GM23338 (cell line): ENCODE data around the gene OVCH1. TPM values are rescaled to one million over a fixed set of nuclear protein-coding genes. Genes with fewer than 3 reads are reported as not detected.

Experiments used
- ATAC-seq: fragments of 200-7000 bp; cut with Tn5 transposase; 3 replicates; pipeline ENCODE4 v1.9.1; 2020
- DNase-seq: peaks from one replicate; pipeline ENCODE4 v3.0.0-alpha.2; 2015; ENCODE audit warnings: low spot score
- H2AFZ ChIP-seq: fragments of 200-600 bp; sonication (generic); 2 replicates; pipeline ENCODE4 v1.8.0; 2016; ENCODE audit warnings: antibody characterized with exemption, mild to moderate bottlenecking, moderate library complexity
- H3F3A ChIP-seq: fragments of 200-600 bp; sonication (generic); replicated peaks from 2 replicates; pipeline ENCODE4 v1.8.0; 2017; ENCODE audit warnings: antibody characterized with exemption, mixed run types, low read depth
- H3K27ac ChIP-seq: fragments of 200-600 bp; sonication (generic); 2 replicates; pipeline ENCODE4 v1.6.1; 2016; ENCODE audit warnings: low read depth
- H3K27me3 ChIP-seq: fragments of 200-600 bp; sonication (generic); 2 replicates; pipeline ENCODE4 v1.8.0; 2016; ENCODE audit warnings: mild to moderate bottlenecking, mixed run types, moderate library complexity; ENCODE audit not compliant: insufficient read depth
- H3K36me3 ChIP-seq: fragments of 200-600 bp; sonication (generic); 2 replicates; pipeline ENCODE4 v1.8.0; 2016; ENCODE audit warnings: mild to moderate bottlenecking; ENCODE audit not compliant: insufficient read depth
- H3K4me1 ChIP-seq: fragments of 200-600 bp; sonication (generic); 2 replicates; pipeline ENCODE4 v1.8.0; 2016; ENCODE audit warnings: mild to moderate bottlenecking, moderate library complexity; ENCODE audit not compliant: insufficient read depth
- H3K4me2 ChIP-seq: fragments of 200-600 bp; sonication (generic); 2 replicates; pipeline ENCODE4 v1.7.1; 2017; ENCODE audit warnings: mixed run types
- H3K4me3 ChIP-seq: fragments of 200-600 bp; sonication (generic); 2 replicates; pipeline ENCODE4 v1.6.1; 2016; ENCODE audit warnings: mixed run types
- H3K79me2 ChIP-seq: fragments of 200-600 bp; sonication (generic); replicated peaks from 2 replicates; pipeline ENCODE4 v1.8.0; 2017; ENCODE audit warnings: mild to moderate bottlenecking; ENCODE audit not compliant: insufficient read depth
- H3K9me2 ChIP-seq: fragments of 200-600 bp; sonication (generic); 2 replicates; pipeline ENCODE4 v1.8.0; 2017; ENCODE audit not compliant: insufficient read depth
- H4K20me1 ChIP-seq: fragments of 200-600 bp; sonication (generic); replicated peaks from 2 replicates; pipeline ENCODE4 v1.8.0; 2017; ENCODE audit warnings: mild to moderate bottlenecking; ENCODE audit not compliant: insufficient read depth
- H3K27ac Mint-ChIP-seq: 2 replicates; pipeline ENCODE4 v1.8.0; 2020; ENCODE audit warnings: inconsistent platforms, mild to moderate bottlenecking, moderate library complexity, mixed read lengths
- H3K27me3 Mint-ChIP-seq: 3 replicates; pipeline ENCODE4 v1.8.0; 2022; ENCODE audit warnings: low read depth, mild to moderate bottlenecking, moderate library complexity, mixed read lengths, inconsistent platforms; ENCODE audit not compliant: insufficient read depth, poor library complexity
- H3K36me3 Mint-ChIP-seq: 3 replicates; pipeline ENCODE4 v1.8.0; 2021; ENCODE audit warnings: low read depth, mild to moderate bottlenecking, inconsistent platforms, moderate library complexity, mixed read lengths
- H3K4me1 Mint-ChIP-seq: 3 replicates; pipeline ENCODE4 v1.8.0; 2020; ENCODE audit warnings: mild to moderate bottlenecking, inconsistent platforms, mixed read lengths
- H3K4me3 Mint-ChIP-seq: 3 replicates; pipeline ENCODE4 v1.8.0; 2021; ENCODE audit warnings: moderate library complexity, mild to moderate bottlenecking, inconsistent platforms, mixed read lengths
- H3K9me3 Mint-ChIP-seq: 3 replicates; pipeline ENCODE4 v1.8.0; 2020; ENCODE audit warnings: moderate library complexity, mild to moderate bottlenecking, inconsistent platforms, mixed read lengths
- ETS1 ChIP-seq: IDR thresholded peaks from 2 replicates; pipeline ENCODE4 v1.6.1; 2016; ENCODE audit warnings: antibody characterized with exemption
- EZH2phosphoT487 ChIP-seq: fragments of 200-600 bp; sonication (generic); IDR thresholded peaks from one replicate; pipeline ENCODE4 v1.8.1; 2018; ENCODE audit warnings: antibody characterized with exemption; ENCODE audit not compliant: unreplicated experiment
- JUNB ChIP-seq: IDR thresholded peaks from one replicate; pipeline ENCODE4 v1.6.1; 2016; ENCODE audit warnings: antibody characterized with exemption; ENCODE audit not compliant: unreplicated experiment
- NANOG ChIP-seq: IDR thresholded peaks from 2 replicates; pipeline ENCODE4 v1.6.1; 2016; ENCODE audit warnings: antibody characterized with exemption, borderline replicate concordance
- POLR2AphosphoS5 ChIP-seq: IDR thresholded peaks from 2 replicates; pipeline ENCODE4 v1.6.1; 2016; ENCODE audit warnings: antibody characterized with exemption, low read depth
- ZNF114 ChIP-seq: fragments of 250-450 bp; sonication (Bioruptor Pico); IDR thresholded peaks from 2 replicates; pipeline ENCODE4 v1.5.0; 2020; ENCODE audit warnings: mild to moderate bottlenecking, moderate library complexity
- ZNF331 ChIP-seq: fragments of 250-450 bp; sonication (Bioruptor Pico); IDR thresholded peaks from 2 replicates; pipeline ENCODE4 v1.5.0; 2020; ENCODE audit warnings: low read depth, mild to moderate bottlenecking, moderate library complexity
- polyA plus RNA-seq: library from polyadenylated mRNA; unstranded; fragments of >200 nt; fragmentation: Nextera tagmentation; extraction: Ambion mirVana; gene quantifications from 2 replicates; pipeline ENCODE4 v1.2.1, GENCODE V29; 2016
- total RNA-seq: library from RNA; depleted of rRNA; stranded (reverse); fragments of >200 nt; shearing (Covaris generic); gene quantifications from 2 replicates; pipeline ENCODE4 v1.2.3, GENCODE V29; 2014
- TF ChIP-seq, protein P1 (sequence below): fragments of 250-450 bp; sonication (Bioruptor Pico); IDR thresholded peaks from 2 replicates; pipeline ENCODE4 v1.5.0; 2020; ENCODE audit warnings: mild to moderate bottlenecking, moderate library complexity
- TF ChIP-seq, protein P2 (sequence below), 2 experiments: fragments of 200-600 bp in 1 of 2; sonication (generic) in 1 of 2; conservative IDR thresholded peaks; 2 replicates each; pipeline versions ENCODE4 v1.5.1 to v1.6.1; 2016 to 2017; ENCODE audit warnings: antibody characterized with exemption in 2 of 2, low read depth in 2 of 2, mild to moderate bottlenecking in 2 of 2, moderate library complexity in 1 of 2
- TF ChIP-seq, protein P3 (sequence below): IDR thresholded peaks from one replicate; pipeline ENCODE4 v1.6.1; 2018; ENCODE audit warnings: antibody characterized with exemption; ENCODE audit not compliant: unreplicated experiment

OVCH1 gene
- total and polyA plus RNA-seq, 2 experiments from 2014 or later = not detected

DNA sequence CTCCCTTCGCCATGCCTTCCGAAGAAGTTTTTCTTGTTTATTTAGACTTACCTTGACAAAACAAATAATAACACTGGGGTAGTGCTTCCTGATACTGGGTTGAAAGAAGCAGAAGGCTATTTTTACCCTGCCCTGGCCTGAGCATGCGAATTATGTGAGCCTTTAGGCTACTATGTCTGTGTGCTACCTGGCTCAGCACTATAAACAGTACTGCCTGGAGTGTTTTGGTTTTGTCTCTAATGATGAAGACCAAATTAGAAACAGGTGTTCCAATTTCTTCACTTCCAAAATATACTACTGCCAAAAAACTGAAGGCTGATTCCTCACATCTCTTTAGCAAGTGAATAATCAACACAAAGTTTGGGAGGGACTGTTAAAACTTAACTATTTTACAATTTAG lies 7.6 kb upstream of the OVCH1 start (continued):
- TF ChIP-seq, protein P1, sequence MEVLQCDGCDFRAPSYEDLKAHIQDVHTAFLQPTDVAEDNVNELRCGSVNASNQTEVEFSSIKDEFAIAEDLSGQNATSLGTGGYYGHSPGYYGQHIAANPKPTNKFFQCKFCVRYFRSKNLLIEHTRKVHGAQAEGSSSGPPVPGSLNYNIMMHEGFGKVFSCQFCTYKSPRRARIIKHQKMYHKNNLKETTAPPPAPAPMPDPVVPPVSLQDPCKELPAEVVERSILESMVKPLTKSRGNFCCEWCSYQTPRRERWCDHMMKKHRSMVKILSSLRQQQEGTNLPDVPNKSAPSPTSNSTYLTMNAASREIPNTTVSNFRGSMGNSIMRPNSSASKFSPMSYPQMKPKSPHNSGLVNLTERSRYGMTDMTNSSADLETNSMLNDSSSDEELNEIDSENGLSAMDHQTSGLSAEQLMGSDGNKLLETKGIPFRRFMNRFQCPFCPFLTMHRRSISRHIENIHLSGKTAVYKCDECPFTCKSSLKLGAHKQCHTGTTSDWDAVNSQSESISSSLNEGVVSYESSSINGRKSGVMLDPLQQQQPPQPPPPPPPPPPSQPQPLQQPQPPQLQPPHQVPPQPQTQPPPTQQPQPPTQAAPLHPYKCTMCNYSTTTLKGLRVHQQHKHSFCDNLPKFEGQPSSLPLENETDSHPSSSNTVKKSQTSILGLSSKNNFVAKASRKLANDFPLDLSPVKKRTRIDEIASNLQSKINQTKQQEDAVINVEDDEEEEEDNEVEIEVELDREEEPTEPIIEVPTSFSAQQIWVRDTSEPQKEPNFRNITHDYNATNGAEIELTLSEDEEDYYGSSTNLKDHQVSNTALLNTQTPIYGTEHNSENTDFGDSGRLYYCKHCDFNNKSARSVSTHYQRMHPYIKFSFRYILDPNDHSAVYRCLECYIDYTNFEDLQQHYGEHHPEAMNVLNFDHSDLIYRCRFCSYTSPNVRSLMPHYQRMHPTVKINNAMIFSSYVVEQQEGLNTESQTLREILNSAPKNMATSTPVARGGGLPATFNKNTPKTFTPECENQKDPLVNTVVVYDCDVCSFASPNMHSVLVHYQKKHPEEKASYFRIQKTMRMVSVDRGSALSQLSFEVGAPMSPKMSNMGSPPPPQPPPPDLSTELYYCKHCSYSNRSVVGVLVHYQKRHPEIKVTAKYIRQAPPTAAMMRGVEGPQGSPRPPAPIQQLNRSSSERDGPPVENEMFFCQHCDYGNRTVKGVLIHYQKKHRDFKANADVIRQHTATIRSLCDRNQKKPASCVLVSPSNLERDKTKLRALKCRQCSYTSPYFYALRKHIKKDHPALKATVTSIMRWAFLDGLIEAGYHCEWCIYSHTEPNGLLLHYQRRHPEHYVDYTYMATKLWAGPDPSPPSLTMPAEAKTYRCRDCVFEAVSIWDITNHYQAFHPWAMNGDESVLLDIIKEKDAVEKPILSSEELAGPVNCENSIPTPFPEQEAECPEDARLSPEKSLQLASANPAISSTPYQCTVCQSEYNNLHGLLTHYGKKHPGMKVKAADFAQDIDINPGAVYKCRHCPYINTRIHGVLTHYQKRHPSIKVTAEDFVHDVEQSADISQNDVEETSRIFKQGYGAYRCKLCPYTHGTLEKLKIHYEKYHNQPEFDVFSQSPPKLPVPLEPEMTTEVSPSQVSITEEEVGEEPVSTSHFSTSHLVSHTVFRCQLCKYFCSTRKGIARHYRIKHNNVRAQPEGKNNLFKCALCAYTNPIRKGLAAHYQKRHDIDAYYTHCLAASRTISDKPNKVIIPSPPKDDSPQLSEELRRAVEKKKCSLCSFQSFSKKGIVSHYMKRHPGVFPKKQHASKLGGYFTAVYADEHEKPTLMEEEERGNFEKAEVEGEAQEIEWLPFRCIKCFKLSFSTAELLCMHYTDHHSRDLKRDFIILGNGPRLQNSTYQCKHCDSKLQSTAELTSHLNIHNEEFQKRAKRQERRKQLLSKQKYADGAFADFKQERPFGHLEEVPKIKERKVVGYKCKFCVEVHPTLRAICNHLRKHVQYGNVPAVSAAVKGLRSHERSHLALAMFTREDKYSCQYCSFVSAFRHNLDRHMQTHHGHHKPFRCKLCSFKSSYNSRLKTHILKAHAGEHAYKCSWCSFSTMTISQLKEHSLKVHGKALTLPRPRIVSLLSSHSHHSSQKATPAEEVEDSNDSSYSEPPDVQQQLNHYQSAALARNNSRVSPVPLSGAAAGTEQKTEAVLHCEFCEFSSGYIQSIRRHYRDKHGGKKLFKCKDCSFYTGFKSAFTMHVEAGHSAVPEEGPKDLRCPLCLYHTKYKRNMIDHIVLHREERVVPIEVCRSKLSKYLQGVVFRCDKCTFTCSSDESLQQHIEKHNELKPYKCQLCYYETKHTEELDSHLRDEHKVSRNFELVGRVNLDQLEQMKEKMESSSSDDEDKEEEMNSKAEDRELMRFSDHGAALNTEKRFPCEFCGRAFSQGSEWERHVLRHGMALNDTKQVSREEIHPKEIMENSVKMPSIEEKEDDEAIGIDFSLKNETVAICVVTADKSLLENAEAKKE (CRISPR knock-in tag) = no peak

GRCh38 chr12:29503283-29503682 lies 5.8 kb upstream of the OVCH1 start:
- H3K27ac Mint-ChIP-seq = no peak overlapping the region
- TF ChIP-seq ZNF114 (CRISPR knock-in tag) = no peak
- no peak for TF ChIP-seq ETS1
- TF ChIP-seq ZNF331 = no peak
- TF ChIP-seq, protein P2, sequence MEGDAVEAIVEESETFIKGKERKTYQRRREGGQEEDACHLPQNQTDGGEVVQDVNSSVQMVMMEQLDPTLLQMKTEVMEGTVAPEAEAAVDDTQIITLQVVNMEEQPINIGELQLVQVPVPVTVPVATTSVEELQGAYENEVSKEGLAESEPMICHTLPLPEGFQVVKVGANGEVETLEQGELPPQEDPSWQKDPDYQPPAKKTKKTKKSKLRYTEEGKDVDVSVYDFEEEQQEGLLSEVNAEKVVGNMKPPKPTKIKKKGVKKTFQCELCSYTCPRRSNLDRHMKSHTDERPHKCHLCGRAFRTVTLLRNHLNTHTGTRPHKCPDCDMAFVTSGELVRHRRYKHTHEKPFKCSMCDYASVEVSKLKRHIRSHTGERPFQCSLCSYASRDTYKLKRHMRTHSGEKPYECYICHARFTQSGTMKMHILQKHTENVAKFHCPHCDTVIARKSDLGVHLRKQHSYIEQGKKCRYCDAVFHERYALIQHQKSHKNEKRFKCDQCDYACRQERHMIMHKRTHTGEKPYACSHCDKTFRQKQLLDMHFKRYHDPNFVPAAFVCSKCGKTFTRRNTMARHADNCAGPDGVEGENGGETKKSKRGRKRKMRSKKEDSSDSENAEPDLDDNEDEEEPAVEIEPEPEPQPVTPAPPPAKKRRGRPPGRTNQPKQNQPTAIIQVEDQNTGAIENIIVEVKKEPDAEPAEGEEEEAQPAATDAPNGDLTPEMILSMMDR (conservative IDR thresholded peaks at IDR 0.05; ENCODE audit: low read depth in 2 of 2) = no peak
- no peak for TF ChIP-seq JUNB
- TF ChIP-seq NANOG = no peak
- TF ChIP-seq POLR2AphosphoS5 = no peak
- TF ChIP-seq, protein P3, sequence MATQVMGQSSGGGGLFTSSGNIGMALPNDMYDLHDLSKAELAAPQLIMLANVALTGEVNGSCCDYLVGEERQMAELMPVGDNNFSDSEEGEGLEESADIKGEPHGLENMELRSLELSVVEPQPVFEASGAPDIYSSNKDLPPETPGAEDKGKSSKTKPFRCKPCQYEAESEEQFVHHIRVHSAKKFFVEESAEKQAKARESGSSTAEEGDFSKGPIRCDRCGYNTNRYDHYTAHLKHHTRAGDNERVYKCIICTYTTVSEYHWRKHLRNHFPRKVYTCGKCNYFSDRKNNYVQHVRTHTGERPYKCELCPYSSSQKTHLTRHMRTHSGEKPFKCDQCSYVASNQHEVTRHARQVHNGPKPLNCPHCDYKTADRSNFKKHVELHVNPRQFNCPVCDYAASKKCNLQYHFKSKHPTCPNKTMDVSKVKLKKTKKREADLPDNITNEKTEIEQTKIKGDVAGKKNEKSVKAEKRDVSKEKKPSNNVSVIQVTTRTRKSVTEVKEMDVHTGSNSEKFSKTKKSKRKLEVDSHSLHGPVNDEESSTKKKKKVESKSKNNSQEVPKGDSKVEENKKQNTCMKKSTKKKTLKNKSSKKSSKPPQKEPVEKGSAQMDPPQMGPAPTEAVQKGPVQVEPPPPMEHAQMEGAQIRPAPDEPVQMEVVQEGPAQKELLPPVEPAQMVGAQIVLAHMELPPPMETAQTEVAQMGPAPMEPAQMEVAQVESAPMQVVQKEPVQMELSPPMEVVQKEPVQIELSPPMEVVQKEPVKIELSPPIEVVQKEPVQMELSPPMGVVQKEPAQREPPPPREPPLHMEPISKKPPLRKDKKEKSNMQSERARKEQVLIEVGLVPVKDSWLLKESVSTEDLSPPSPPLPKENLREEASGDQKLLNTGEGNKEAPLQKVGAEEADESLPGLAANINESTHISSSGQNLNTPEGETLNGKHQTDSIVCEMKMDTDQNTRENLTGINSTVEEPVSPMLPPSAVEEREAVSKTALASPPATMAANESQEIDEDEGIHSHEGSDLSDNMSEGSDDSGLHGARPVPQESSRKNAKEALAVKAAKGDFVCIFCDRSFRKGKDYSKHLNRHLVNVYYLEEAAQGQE = no peak
- no peak for TF ChIP-seq EZH2phosphoT487

More at GRCh38 chr12:29503283-29503682, 5.8 kb upstream of the OVCH1 start:
- no peak for DNase-seq
- Mint-ChIP-seq H3K9me3 (no peaks in the 10 kb centered on the region), H3K27me3 (no peaks in the 10 kb centered on the region), H3K36me3 (peaks cover 3% of the 10 kb centered on the region; the same call in 1 of the 3 replicates), H3K4me3 (no peak overlapping the region), H3K4me1 (peaks cover 4% of the 10 kb centered on the region; the same call in 2 of the 3 replicates)
- no peaks in the 10 kb centered on the region for H4K20me1 ChIP-seq
- no peak overlapping the region for H3K4me3 ChIP-seq
- H3F3A ChIP-seq = no peaks in the 10 kb centered on the region
- no peak overlapping the region for H3K4me2 ChIP-seq
- H3K4me1 ChIP-seq = no peaks in the 10 kb centered on the region
- no peaks in the 10 kb centered on the region for H3K36me3 ChIP-seq
- H2AFZ ChIP-seq = no peak overlapping the region
- no peak overlapping the region for H3K27ac ChIP-seq
- H3K9me2 ChIP-seq = no peaks in the 10 kb centered on the region
- no peak for ATAC-seq
- no peaks in the 10 kb centered on the region for H3K27me3 ChIP-seq
- no peaks in the 10 kb centered on the region for H3K79me2 ChIP-seq
